DOHH2 (cell line): ENCODE results near the gene RHCG.

Source experiments
- EZH2phosphoT487 ChIP-seq: fragments of 200-600 bp; sonication (generic); IDR thresholded peaks from 2 replicates; pipeline ENCODE4 v1.6.1; 2017; ENCODE audit warnings: borderline replicate concordance, mild to moderate bottlenecking, antibody characterized with exemption, low read length, moderate library complexity, mixed read lengths
- TF ChIP-seq, protein P1 (sequence below): fragments of 200-600 bp; sonication (generic); IDR thresholded peaks from one replicate; pipeline ENCODE4 v1.5.1; 2014; ENCODE audit warnings: antibody characterized with exemption, mild to moderate bottlenecking, low read depth, low read length; ENCODE audit not compliant: poor library complexity, severe bottlenecking

DNA sequence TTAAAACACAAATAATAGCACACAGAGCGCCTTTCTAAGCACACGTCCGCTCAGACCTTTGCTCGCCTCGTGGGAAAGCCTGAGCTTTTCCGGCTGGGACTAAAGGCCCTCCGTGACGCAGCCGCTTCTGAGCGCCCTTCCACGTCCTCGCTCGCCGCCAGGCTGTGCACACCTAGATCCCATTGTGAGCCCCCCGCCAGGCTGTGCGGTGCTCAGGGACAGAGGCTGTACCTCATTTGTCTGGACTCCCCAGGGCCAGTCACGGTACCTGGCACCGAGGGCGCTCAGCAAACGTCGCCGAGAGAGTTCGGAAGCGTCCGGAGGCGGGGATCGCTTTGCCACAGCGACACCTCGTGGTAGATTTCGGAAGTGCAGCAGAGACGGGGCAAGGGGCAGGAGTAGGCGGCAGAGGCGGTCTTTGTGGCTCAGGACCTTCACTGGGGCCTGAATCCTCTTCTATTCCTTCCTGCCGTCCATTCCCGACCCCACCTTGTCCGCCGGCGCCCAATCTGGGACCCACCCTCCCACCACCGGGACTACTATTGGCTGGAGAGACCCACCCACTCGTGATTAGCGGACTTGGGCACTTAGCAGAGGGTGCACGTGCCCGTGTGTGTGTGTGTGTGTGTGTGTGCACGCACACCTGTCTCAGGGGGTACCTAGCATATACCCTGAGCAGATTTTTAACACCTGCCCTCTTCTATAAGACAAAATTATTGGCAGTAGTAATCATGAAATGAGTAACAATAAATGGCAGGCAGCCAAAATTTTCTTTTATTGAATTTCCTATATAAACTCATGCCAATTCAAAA lies 65.6 kb downstream of the RHCG start:
- TF ChIP-seq, protein P1, sequence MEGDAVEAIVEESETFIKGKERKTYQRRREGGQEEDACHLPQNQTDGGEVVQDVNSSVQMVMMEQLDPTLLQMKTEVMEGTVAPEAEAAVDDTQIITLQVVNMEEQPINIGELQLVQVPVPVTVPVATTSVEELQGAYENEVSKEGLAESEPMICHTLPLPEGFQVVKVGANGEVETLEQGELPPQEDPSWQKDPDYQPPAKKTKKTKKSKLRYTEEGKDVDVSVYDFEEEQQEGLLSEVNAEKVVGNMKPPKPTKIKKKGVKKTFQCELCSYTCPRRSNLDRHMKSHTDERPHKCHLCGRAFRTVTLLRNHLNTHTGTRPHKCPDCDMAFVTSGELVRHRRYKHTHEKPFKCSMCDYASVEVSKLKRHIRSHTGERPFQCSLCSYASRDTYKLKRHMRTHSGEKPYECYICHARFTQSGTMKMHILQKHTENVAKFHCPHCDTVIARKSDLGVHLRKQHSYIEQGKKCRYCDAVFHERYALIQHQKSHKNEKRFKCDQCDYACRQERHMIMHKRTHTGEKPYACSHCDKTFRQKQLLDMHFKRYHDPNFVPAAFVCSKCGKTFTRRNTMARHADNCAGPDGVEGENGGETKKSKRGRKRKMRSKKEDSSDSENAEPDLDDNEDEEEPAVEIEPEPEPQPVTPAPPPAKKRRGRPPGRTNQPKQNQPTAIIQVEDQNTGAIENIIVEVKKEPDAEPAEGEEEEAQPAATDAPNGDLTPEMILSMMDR, result peak; percentile 98
- TF ChIP-seq EZH2phosphoT487, result no peak
